PC-3 (cell line): ENCODE results near the gene TGIF1. TPM values are rescaled to one million over a fixed set of nuclear protein-coding genes. Genes with fewer than 3 reads are reported as not detected.
"Not testable (repeated sequence)": the region's sequence is repeated elsewhere in the genome, so short reads cannot be mapped to it uniquely, and the experiment has no call there.

Experiments used
- ATAC-seq: fragments of 200-7000 bp; cut with Tn5 transposase; 2 replicates; pipeline ENCODE4 v1.9.1; 2020; ENCODE audit warnings: mild to moderate bottlenecking, moderate library complexity
- BruUV-seq: library from RNA; stranded (reverse); fragments of 400-500 nt; replicated peaks from 2 replicates; lab custom pipeline; 2021; lab: Mats Ljungman, UMichigan
- CTCF ChIA-PET: fragments of 300-600 bp; sonication (Branson Sonifier 250); formaldehyde crosslinking; loops from one replicate; lab custom pipeline; 2022; ENCODE audit warnings: antibody characterized with exemption; lab: Charles Lee
- POLR2A ChIA-PET: fragments of 300-600 bp; sonication (Branson Sonifier 250); formaldehyde crosslinking; loops from one replicate; lab custom pipeline; 2022; ENCODE audit warnings: antibody characterized with exemption; ENCODE audit not compliant: unreplicated experiment; lab: Charles Lee
- DNase-seq: peaks from one replicate; pipeline ENCODE4 v3.0.0-alpha.2; 2015
- H2AFZ ChIP-seq: fragments of 300-600 bp; sonication (generic); 2 replicates; pipeline ENCODE4 v1.6.0; 2016; ENCODE audit warnings: antibody characterized with exemption, low read length
- H3F3A ChIP-seq: fragments of 300-600 bp; sonication (generic); one replicate; pipeline ENCODE4 v1.6.0; 2017; ENCODE audit warnings: antibody characterized with exemption, low read length, control low read depth, mild to moderate bottlenecking; ENCODE audit not compliant: unreplicated experiment
- H3K27ac ChIP-seq: fragments of 300-600 bp; sonication (generic); 2 replicates; pipeline ENCODE4 v1.5.1; 2016; ENCODE audit warnings: mild to moderate bottlenecking, low read length
- H3K27me3 ChIP-seq: fragments of 300-600 bp; sonication (generic); 2 replicates; pipeline ENCODE4 v1.6.1; 2016; ENCODE audit warnings: low read length, mixed read lengths
- H3K36me3 ChIP-seq: fragments of 300-600 bp; sonication (generic); 2 replicates; pipeline ENCODE4 v1.6.1; 2016; ENCODE audit warnings: low read depth, mixed run types, low read length, mixed read lengths
- H3K4me1 ChIP-seq: fragments of 300-600 bp; sonication (generic); 2 replicates; pipeline ENCODE4 v1.5.1; 2016; ENCODE audit warnings: low read length; ENCODE audit not compliant: insufficient read depth
- H3K4me2 ChIP-seq: fragments of 300-600 bp; sonication (generic); 2 replicates; pipeline ENCODE4 v1.6.0; 2016; ENCODE audit warnings: low read length
- H3K4me3 ChIP-seq: fragments of 300-600 bp; sonication (generic); 2 replicates; pipeline ENCODE4 v1.5.1; 2016; ENCODE audit warnings: mild to moderate bottlenecking, low read length, mixed read lengths
- H3K79me2 ChIP-seq: fragments of 300-600 bp; sonication (generic); 2 replicates; pipeline ENCODE4 v1.6.1; 2017; ENCODE audit warnings: low read length, mixed read lengths
- H3K9ac ChIP-seq: fragments of 300-600 bp; sonication (generic); 2 replicates; pipeline ENCODE4 v1.6.0; 2016; ENCODE audit warnings: mild to moderate bottlenecking, low read length
- H3K9me2 ChIP-seq: fragments of 300-600 bp; sonication (generic); replicated peaks from 2 replicates; pipeline ENCODE4 v1.6.1; 2016; ENCODE audit warnings: mixed run types, low read length, mixed read lengths
- H3K9me3 ChIP-seq: fragments of 300-600 bp; sonication (generic); 2 replicates; pipeline ENCODE4 v1.6.1; 2016; ENCODE audit warnings: low read length, mixed read lengths
- H4K20me1 ChIP-seq: fragments of 300-600 bp; sonication (generic); 2 replicates; pipeline ENCODE4 v1.6.1; 2016; ENCODE audit warnings: low read length, mixed read lengths
- CTCF ChIP-seq: fragments of 300-600 bp; sonication (generic); conservative IDR thresholded peaks from 2 replicates; pipeline ENCODE4 v1.5.1; 2017; ENCODE audit warnings: antibody characterized with exemption, low read depth, mild to moderate bottlenecking, low read length
- EZH2 ChIP-seq: fragments of 300-600 bp; sonication (generic); IDR thresholded peaks from one replicate; pipeline ENCODE4 v1.6.1; 2017; ENCODE audit warnings: antibody characterized with exemption, mild to moderate bottlenecking, low read length; ENCODE audit not compliant: unreplicated experiment
- EZH2phosphoT487 ChIP-seq: fragments of 300-600 bp; sonication (generic); IDR thresholded peaks from 2 replicates; pipeline ENCODE4 v1.6.1; 2018; ENCODE audit warnings: mild to moderate bottlenecking, antibody characterized with exemption, low read length, borderline replicate concordance
- intact Hi-C: fragments of 100-400 bp; cut with micrococcal nuclease; formaldehyde crosslinking; loops from 2 replicates; pipeline ENCODE4 v1.9.0; 2023
- total RNA-seq: library from RNA; depleted of rRNA; stranded (reverse); fragments of >200 nt; gene quantifications from 2 replicates; pipeline ENCODE4 v1.2.3, GENCODE V29; 2014

The TGIF1 gene
- total RNA-seq, 1 experiment from 2014 or later: 114 TPM

- Histone ChIP-seq H2AFZ (no peak overlapping the region), H4K20me1 (no peaks in the 10 kb centered on the region), H3K9me2 (no peaks in the 10 kb centered on the region; the same call in 1 of the 2 replicates), H3K4me1 (peaks cover 32% of the 10 kb centered on the region), H3K27ac (peak overlapping the region; percentile 79), H3K4me2 (no peak overlapping the region), H3K79me2 (no peaks in the 10 kb centered on the region), H3K9me3 (no peaks in the 10 kb centered on the region), H3K4me3 (no peak overlapping the region), H3F3A (no peaks in the 10 kb centered on the region), H3K27me3 (no peaks in the 10 kb centered on the region), H3K9ac (peak overlapping the region; percentile 56), H3K36me3 (no peaks in the 10 kb centered on the region)
- ATAC-seq: no peak
- CTCF ChIA-PET: no interaction called here
- no peak for DNase-seq
- intact Hi-C loops: no loop called here
- no peak for TF ChIP-seq CTCF
- TF ChIP-seq EZH2phosphoT487: no peak
- no peak for TF ChIP-seq EZH2
- POLR2A ChIA-PET: no interaction called here
- BruUV-seq: no TSS peak
Measured at GRCh38 chr18:3408107-3408506, 41.9 kb upstream of the TGIF1 start.

- no peaks in the 10 kb centered on the region for H3K79me2 ChIP-seq
- H3K4me1 ChIP-seq: peaks cover 34% of the 10 kb centered on the region
- POLR2A ChIA-PET: interaction anchor here (0.6 to 1.3 kb wide), 2 partner anchors 44 to 163 kb away, joined by 3 read pairs; no protein-coding TSS in a partner anchor
- ATAC-seq (no peak), DNase-seq (no peak)
- intact Hi-C loops: loop anchor here (1.0 kb wide), 1 partner anchor 37 kb away; no protein-coding TSS in a partner anchor
- TF ChIP-seq EZH2 (no peak), EZH2phosphoT487 (no peak), CTCF (no peak)
- H4K20me1 ChIP-seq: no peaks in the 10 kb centered on the region
- no peaks in the 10 kb centered on the region for H3K36me3 ChIP-seq
- no TSS peak for BruUV-seq
- no peaks in the 10 kb centered on the region; the same call in 1 of the 2 replicates for H3K9me2 ChIP-seq
- no peak overlapping the region for H3K4me2 ChIP-seq
- H2AFZ ChIP-seq: no peak overlapping the region
- H3K9me3 ChIP-seq: no peaks in the 10 kb centered on the region
- no peak overlapping the region for H3K4me3 ChIP-seq
- CTCF ChIA-PET: no interaction called here
- peak overlapping the region; percentile 72 for H3K27ac ChIP-seq
- no peaks in the 10 kb centered on the region for H3F3A ChIP-seq
- no peak overlapping the region; the same call in 1 of the 2 replicates for H3K9ac ChIP-seq
- no peaks in the 10 kb centered on the region for H3K27me3 ChIP-seq
Measured at GRCh38 chr18:3409811-3410210, 40.2 kb upstream of the TGIF1 start.

- intact Hi-C loops: no loop called here
- no peaks in the 10 kb centered on the region for H3K79me2 ChIP-seq
Measured at GRCh38 chr18:3410273-3410672, 39.7 kb upstream of the TGIF1 start.

GRCh38 chr18:3410876-3411275, 39.1 kb upstream of the TGIF1 start:
- H4K20me1 ChIP-seq, H3K4me2 ChIP-seq, H3K36me3 ChIP-seq, H2AFZ ChIP-seq, POLR2A ChIA-PET, intact Hi-C loops, DNase-seq, H3K27ac ChIP-seq, ATAC-seq, H3K9me3 ChIP-seq, H3K79me2 ChIP-seq, BruUV-seq, H3K9ac ChIP-seq, CTCF ChIA-PET, H3K27me3 ChIP-seq, H3F3A ChIP-seq, H3K9me2 ChIP-seq, H3K4me3 ChIP-seq: not testable (repeated sequence)
- H3K4me1 ChIP-seq: peaks cover 34% of the 10 kb centered on the region

More at GRCh38 chr18:3410273-3410672, 39.7 kb upstream of the TGIF1 start:
- Histone ChIP-seq H3K4me2 (no peak overlapping the region), H3K9ac (no peak overlapping the region), H3K36me3 (no peaks in the 10 kb centered on the region), H3K9me2 (no peaks in the 10 kb centered on the region; the same call in 1 of the 2 replicates), H3K4me3 (no peak overlapping the region), H2AFZ (no peak overlapping the region), H4K20me1 (no peaks in the 10 kb centered on the region), H3K27ac (no peak overlapping the region), H3F3A (no peaks in the 10 kb centered on the region), H3K4me1 (peaks cover 34% of the 10 kb centered on the region), H3K27me3 (no peaks in the 10 kb centered on the region), H3K9me3 (no peaks in the 10 kb centered on the region)
- ATAC-seq (no peak), DNase-seq (no peak)
- TF ChIP-seq EZH2 (no peak), CTCF (no peak), EZH2phosphoT487 (no peak)
- CTCF ChIA-PET: no interaction called here
- POLR2A ChIA-PET: no interaction called here
- BruUV-seq: no TSS peak
